Small intestine (tissue), 7 donors: Measurements from ENCODE around the gene NCKAP5. TPM values are rescaled to one million over a fixed set of nuclear protein-coding genes. Genes with fewer than 3 reads are reported as not detected.

Experiments
- DNase-seq, 2 donors: peaks; one replicate each; pipeline versions ENCODE4 v3.0.0 to v3.0.0-alpha.2; 2013
- FAIRE-seq: peaks from 2 replicates; lab custom pipeline; 2012; peaks lifted over from hg19 to GRCh38; lab: Jason Lieb, UNC
- H3K27ac ChIP-seq, 3 donors: one replicate each; pipeline ENCODE4 v1.5.1; 2013; ENCODE audit warnings: low read length in 2 of 3, mild to moderate bottlenecking in 2 of 3, control low read depth in 1 of 3, inconsistent platforms in 1 of 3, low read depth in 1 of 3, moderate library complexity in 1 of 3
- H3K27me3 ChIP-seq, 3 donors: one replicate each; pipeline ENCODE4 v1.6.1; 2013; ENCODE audit warnings: low read length in 3 of 3, inconsistent platforms in 1 of 3; ENCODE audit not compliant: control insufficient read depth in 3 of 3, insufficient read depth in 3 of 3
- H3K36me3 ChIP-seq, 3 donors: one replicate each; pipeline ENCODE4 v1.6.1; 2013; ENCODE audit warnings: low read length in 3 of 3, inconsistent platforms in 1 of 3, low read depth in 1 of 3, mild to moderate bottlenecking in 1 of 3, moderate library complexity in 1 of 3; ENCODE audit not compliant: control insufficient read depth in 3 of 3, insufficient read depth in 2 of 3
- H3K4me1 ChIP-seq, 3 donors: one replicate each; pipeline ENCODE4 v1.6.1; 2013; ENCODE audit warnings: low read length in 2 of 3, inconsistent platforms in 1 of 3, low read depth in 1 of 3, mild to moderate bottlenecking in 1 of 3, moderate library complexity in 1 of 3; ENCODE audit not compliant: control insufficient read depth in 3 of 3, insufficient read depth in 2 of 3
- H3K4me3 ChIP-seq, 3 donors: one replicate each; pipeline ENCODE4 v1.5.1; 2013; ENCODE audit warnings: low read length in 3 of 3, control low read depth in 1 of 3, inconsistent platforms in 1 of 3, low read depth in 1 of 3, mild to moderate bottlenecking in 1 of 3, moderate library complexity in 1 of 3
- H3K9me3 ChIP-seq, 2 donors: one replicate each; pipeline ENCODE4 v1.6.1; 2013; ENCODE audit warnings: low read depth in 1 of 2, low read length in 1 of 2; ENCODE audit not compliant: control insufficient read depth in 2 of 2, insufficient read depth in 1 of 2
- WGBS, 3 donors: extraction: QIAGEN DNeasy Blood & Tissue Kit; methylation state at CpG; one replicate each; pipeline ENCODE4 v1.1.7; 2013; 5-methylcytosine and 5-hydroxymethylcytosine counted together
- polyA plus RNA-seq, 4 donors: library from polyadenylated mRNA; stranded (reverse) in 3 of 4; unstranded in 1 of 4; fragments of 200-250 nt in 3 of 4; fragments of 120-200 nt in 1 of 4; gene quantifications; one replicate each; pipeline versions ENCODE4 v1.2.1 to v1.2.3, GENCODE V29; 2013
- donor health status: healthy with polysubstance abuse.
- donor health status: control.
- donor health status: control.
- donor health status: Bipolar disorder and iron deficiency.
- donor health status: healthy.

The NCKAP5 gene
- polyA plus RNA-seq, 4 donors = 0.52 to 7.8 (median 6.5) TPM

- no peak overlapping the region for H3K4me3 ChIP-seq
- no peaks in the 10 kb centered on the region for H3K4me1 ChIP-seq
- DNase-seq (no peak), FAIRE-seq (no peak)
- H3K36me3 ChIP-seq = no peaks in the 10 kb centered on the region
- H3K27me3 ChIP-seq = no peaks in the 10 kb centered on the region
- no peak overlapping the region for H3K27ac ChIP-seq
- H3K9me3 ChIP-seq = no peaks in the 10 kb centered on the region
Measured at GRCh38 chr2:132901661-132902060, 666.6 kb downstream of the NCKAP5 start.

DNA sequence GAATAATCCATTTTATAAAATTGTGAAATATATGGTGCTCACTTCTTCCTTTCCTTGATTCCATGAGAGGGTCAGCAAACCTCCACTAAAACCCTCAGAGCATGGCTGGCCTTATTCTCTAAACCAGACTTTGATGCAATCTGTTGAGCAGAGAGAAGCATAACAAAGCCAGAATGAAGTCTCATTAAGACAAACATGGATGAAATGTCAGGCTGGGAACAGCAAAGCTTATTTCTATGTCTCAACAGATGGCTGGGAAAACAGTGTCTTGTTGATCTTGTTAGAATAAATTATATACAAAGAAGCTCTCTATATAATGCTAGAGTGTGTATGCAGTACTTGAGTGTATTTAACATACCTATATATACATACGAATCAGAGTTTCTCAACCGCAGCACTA, 671.2 kb downstream of the NCKAP5 start:
- DNase-seq (no peak), FAIRE-seq (no peak)
- Histone ChIP-seq H3K9me3 (no peaks in the 10 kb centered on the region), H3K4me3 (no peak overlapping the region), H3K36me3 (no peaks in the 10 kb centered on the region), H3K4me1 (no peaks in the 10 kb centered on the region), H3K27me3 (no peaks in the 10 kb centered on the region), H3K27ac (no peak overlapping the region)
- 76 to 94% (median 82%) methylated on average over 2 of the region's 2 CpGs for WGBS, 3 donors

GRCh38 chr2:132896073-132896472, 672.2 kb downstream of the NCKAP5 start:
- H3K36me3 ChIP-seq = no peaks in the 10 kb centered on the region
- 45 to 62% (median 49%) methylated on average over 7 of the region's 7 CpGs for WGBS, 3 donors
- FAIRE-seq = no peak
- H3K27ac ChIP-seq = no peak overlapping the region
- H3K4me3 ChIP-seq = no peak overlapping the region
- no peaks in the 10 kb centered on the region for H3K27me3 ChIP-seq
- DNase-seq = no peak
- H3K4me1 ChIP-seq = no peaks in the 10 kb centered on the region
- no peaks in the 10 kb centered on the region for H3K9me3 ChIP-seq

- Histone ChIP-seq H3K4me3 (no peak overlapping the region), H3K9me3 (no peaks in the 10 kb centered on the region), H3K4me1 (no peaks in the 10 kb centered on the region), H3K27ac (no peak overlapping the region), H3K36me3 (no peaks in the 10 kb centered on the region), H3K27me3 (no peaks in the 10 kb centered on the region)
- FAIRE-seq (no peak), DNase-seq (no peak)
- 87 to 92% (median 91%) methylated on average over 5 of the region's 5 CpGs for WGBS, 3 donors
Measured at GRCh38 chr2:132891498-132891897, 676.8 kb downstream of the NCKAP5 start.

DNA sequence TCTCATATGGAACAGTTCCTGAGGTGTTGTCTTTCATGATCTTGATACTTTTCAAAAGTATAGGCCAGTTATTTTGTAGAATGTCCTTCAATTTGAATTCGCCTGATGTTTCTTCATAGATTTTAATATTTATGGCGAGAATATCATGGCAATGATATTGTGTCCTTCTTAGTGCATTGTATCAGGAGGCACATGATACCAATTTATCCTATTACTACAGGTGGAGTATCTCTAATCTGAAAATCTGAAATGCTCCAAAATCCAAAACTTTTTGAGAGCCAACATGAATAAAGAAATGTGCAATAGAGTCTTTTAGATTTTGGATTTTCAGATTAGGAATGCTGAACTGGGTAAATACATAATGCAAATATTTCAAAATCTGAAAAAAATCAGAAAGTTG, 681.7 kb downstream of the NCKAP5 start:
- 67 to 94% (median 87%) methylated on average over 2 of the region's 2 CpGs for WGBS, 3 donors
- Histone ChIP-seq H3K9me3 (no peaks in the 10 kb centered on the region), H3K4me3 (no peak overlapping the region), H3K36me3 (no peaks in the 10 kb centered on the region), H3K4me1 (no peaks in the 10 kb centered on the region), H3K27ac (no peak overlapping the region), H3K27me3 (no peaks in the 10 kb centered on the region)
- no peak for FAIRE-seq
- DNase-seq = no peak

GRCh38 chr2:132884705-132885104, 683.6 kb downstream of the NCKAP5 start:
- 6 to 42% (median 21%) methylated on average over 6 of the region's 6 CpGs for WGBS, 3 donors
- no peaks in the 10 kb centered on the region for H3K4me1 ChIP-seq
- FAIRE-seq (no peak), DNase-seq (peak in 1 of 2 donors; percentile 10)
- no peak overlapping the region for H3K4me3 ChIP-seq
- H3K27ac ChIP-seq = no peak overlapping the region
- H3K36me3 ChIP-seq = no peaks in the 10 kb centered on the region
- H3K27me3 ChIP-seq = no peaks in the 10 kb centered on the region
- H3K9me3 ChIP-seq = no peaks in the 10 kb centered on the region

DNA sequence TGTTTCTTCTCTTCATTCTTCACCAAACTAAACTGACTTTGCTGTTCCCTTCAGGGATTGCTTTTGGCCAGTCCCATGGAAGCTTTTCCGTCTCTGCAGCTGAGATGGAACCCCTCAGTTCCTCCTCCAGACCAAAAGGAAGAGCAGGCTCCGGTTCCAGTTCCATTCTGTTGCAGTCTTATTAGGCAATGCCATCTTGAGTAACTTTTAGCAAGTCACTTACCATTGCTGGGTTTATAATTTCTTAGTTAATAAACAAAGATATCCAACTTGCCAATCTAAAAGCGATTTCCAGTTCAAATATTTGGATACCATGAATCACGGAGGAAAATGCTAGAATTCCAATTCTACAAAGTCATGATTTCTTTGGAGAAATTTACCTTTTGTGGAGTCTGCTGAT, 684.0 kb downstream of the NCKAP5 start:
- WGBS, 3 donors = 44 to 61% (median 50%) methylated on average over 4 of the region's 4 CpGs
- no peaks in the 10 kb centered on the region for H3K36me3 ChIP-seq
- no peak for FAIRE-seq
- no peak overlapping the region for H3K27ac ChIP-seq
- H3K4me1 ChIP-seq = no peaks in the 10 kb centered on the region
- DNase-seq = no peak
- no peaks in the 10 kb centered on the region for H3K9me3 ChIP-seq
- no peaks in the 10 kb centered on the region for H3K27me3 ChIP-seq
- no peak overlapping the region for H3K4me3 ChIP-seq

GRCh38 chr2:132883430-132883829, 684.8 kb downstream of the NCKAP5 start:
- no peak overlapping the region for H3K27ac ChIP-seq
- 70 to 79% (median 78%) methylated on average over 5 of the region's 5 CpGs for WGBS, 3 donors
- H3K36me3 ChIP-seq = no peaks in the 10 kb centered on the region
- FAIRE-seq = no peak
- DNase-seq = no peak
- H3K4me3 ChIP-seq = no peak overlapping the region
- no peaks in the 10 kb centered on the region for H3K9me3 ChIP-seq
- no peaks in the 10 kb centered on the region for H3K27me3 ChIP-seq
- no peaks in the 10 kb centered on the region for H3K4me1 ChIP-seq

DNA sequence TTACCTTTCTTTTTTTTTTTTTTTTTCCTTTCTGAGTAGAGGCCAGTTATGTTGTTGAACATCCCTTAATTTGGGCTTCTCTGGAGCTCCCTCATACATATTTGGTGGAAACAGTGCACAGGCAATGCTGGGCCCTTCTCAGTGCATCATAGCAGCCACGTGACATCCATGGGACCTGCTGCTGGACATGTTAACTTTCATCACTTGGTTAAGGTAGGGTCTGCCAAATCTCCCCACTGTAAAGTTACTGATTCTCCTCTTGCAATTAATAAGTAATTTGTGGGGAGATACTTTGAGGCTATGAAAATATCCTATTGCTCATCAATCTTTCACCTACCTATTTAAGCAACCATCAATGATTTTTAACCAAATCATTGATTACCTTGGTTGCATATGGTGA, 686.7 kb downstream of the NCKAP5 start:
- WGBS, 3 donors = 74 to 96% (median 88%) methylated on average over 1 of the region's 1 CpG
- no peak for FAIRE-seq

More for the DNA sequence above, 686.7 kb downstream of the NCKAP5 start:
- no peak for DNase-seq
- no peaks in the 10 kb centered on the region for H3K4me1 ChIP-seq
- no peaks in the 10 kb centered on the region for H3K36me3 ChIP-seq
- no peaks in the 10 kb centered on the region for H3K9me3 ChIP-seq
- no peaks in the 10 kb centered on the region for H3K27me3 ChIP-seq
- H3K27ac ChIP-seq = no peak overlapping the region
- H3K4me3 ChIP-seq = no peak overlapping the region
